Left lung (tissue), 10 donors: ENCODE measurements around the gene EPHA3. TPM values are rescaled to one million over a fixed set of nuclear protein-coding genes. Genes with fewer than 3 reads are reported as not detected.

ENCODE experiments used
- ATAC-seq: fragments of 200-7000 bp; cut with Tn5 transposase; one replicate; pipeline ENCODE4 v1.9.1; 2020; ENCODE audit warnings: moderate library complexity
- DNase-seq, 4 donors: peaks; one replicate each; pipeline ENCODE4 v3.0.0-alpha.2; 2013 to 2020
- H3K27ac ChIP-seq, 2 donors: fragments of 200-600 bp; sonication (generic) in 1 of 2; one replicate each; pipeline versions ENCODE4 v1.5.0 to v1.8.0; 2020 to 2021
- H3K27me3 ChIP-seq, 2 donors: fragments of 200-600 bp; sonication (generic) in 1 of 2; one replicate each; pipeline versions ENCODE4 v1.5.0 to v1.8.0; 2020 to 2021
- H3K36me3 ChIP-seq, 2 donors: fragments of 200-600 bp; sonication (generic) in 1 of 2; one replicate each; pipeline versions ENCODE4 v1.5.0 to v1.8.0; 2020 to 2021
- H3K4me1 ChIP-seq, 2 donors: fragments of 200-600 bp; one replicate each; pipeline ENCODE4 v1.8.0; 2021
- H3K4me3 ChIP-seq, 2 donors: fragments of 200-600 bp; sonication (generic) in 1 of 2; one replicate each; pipeline versions ENCODE4 v1.5.0 to v1.8.0; 2020 to 2021; ENCODE audit warnings: mild to moderate bottlenecking in 1 of 2
- H3K9me3 ChIP-seq, 2 donors: fragments of 200-600 bp; sonication (generic) in 1 of 2; one replicate each; pipeline versions ENCODE4 v1.5.0 to v1.8.0; 2020 to 2021
- intact Hi-C, 2 donors: fragments of 100-400 bp; cut with DNase I; formaldehyde crosslinking; loops; one replicate each; pipeline versions ENCODE4 v1.11.2 to v1.14.2; 2022
- polyA plus RNA-seq, 6 donors: library from polyadenylated mRNA; unstranded; fragments of 120-200 nt; gene quantifications; one replicate each; pipeline ENCODE4 v1.2.1, GENCODE V29; 2013; ENCODE audit not compliant: insufficient read length in 6 of 6
- total RNA-seq, 2 donors: library from RNA; stranded (reverse); fragmentation: NEBNext Ultra II Directional; extraction: Animal tissue kit (Norgen Biotek cat#: 25700); gene quantifications; one replicate each; pipeline ENCODE4 v1.2.1, GENCODE V29; 2021
- TF ChIP-seq, protein P1 (sequence below), 2 donors: fragments of 200-600 bp; sonication (generic) in 1 of 2; IDR thresholded peaks; one replicate each; pipeline versions ENCODE4 v1.5.0 to v1.8.0; 2021; ENCODE audit warnings: antibody characterized with exemption in 2 of 2
- donor health status: DM: no; HTN: yes; CAD: no.
- donor health status: DM: no; HTN: no; CAD: no.

Gene EPHA3
- total and polyA plus RNA-seq, 8 donors, result 1.9 to 13.9 (median 11.1) TPM

DNA sequence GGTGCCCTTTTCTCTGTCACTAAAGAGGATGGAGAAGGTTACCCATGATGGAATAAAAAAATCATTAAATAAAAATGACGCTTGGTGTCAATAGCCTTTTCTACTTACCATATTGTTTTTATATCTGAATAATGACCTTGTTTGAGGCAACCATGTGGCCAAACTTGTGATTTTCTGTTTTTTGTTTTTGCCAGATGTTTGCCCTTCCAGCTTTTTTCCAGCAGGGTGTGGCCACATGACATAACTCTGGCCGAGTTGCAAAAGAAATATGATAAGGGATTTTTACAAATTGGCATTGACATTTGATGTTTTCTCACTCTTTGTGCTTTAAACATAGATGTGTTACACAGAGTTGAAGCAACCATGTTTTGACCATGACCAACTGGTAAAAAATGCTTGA lies 39.7 kb upstream of the EPHA3 start:
- Histone ChIP-seq H3K4me3 (no peak overlapping the region), H3K27ac (no peak overlapping the region), H3K4me1 (no peaks in the 10 kb centered on the region), H3K27me3 (no peaks in the 10 kb centered on the region), H3K9me3 (no peaks in the 10 kb centered on the region), H3K36me3 (no peaks in the 10 kb centered on the region)
- ATAC-seq, result no peak
- TF ChIP-seq, protein P1, sequence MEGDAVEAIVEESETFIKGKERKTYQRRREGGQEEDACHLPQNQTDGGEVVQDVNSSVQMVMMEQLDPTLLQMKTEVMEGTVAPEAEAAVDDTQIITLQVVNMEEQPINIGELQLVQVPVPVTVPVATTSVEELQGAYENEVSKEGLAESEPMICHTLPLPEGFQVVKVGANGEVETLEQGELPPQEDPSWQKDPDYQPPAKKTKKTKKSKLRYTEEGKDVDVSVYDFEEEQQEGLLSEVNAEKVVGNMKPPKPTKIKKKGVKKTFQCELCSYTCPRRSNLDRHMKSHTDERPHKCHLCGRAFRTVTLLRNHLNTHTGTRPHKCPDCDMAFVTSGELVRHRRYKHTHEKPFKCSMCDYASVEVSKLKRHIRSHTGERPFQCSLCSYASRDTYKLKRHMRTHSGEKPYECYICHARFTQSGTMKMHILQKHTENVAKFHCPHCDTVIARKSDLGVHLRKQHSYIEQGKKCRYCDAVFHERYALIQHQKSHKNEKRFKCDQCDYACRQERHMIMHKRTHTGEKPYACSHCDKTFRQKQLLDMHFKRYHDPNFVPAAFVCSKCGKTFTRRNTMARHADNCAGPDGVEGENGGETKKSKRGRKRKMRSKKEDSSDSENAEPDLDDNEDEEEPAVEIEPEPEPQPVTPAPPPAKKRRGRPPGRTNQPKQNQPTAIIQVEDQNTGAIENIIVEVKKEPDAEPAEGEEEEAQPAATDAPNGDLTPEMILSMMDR (IDR thresholded peaks at IDR 0.05), result no peak
- DNase-seq, result no peak
- intact Hi-C loops, result no loop called here

DNA sequence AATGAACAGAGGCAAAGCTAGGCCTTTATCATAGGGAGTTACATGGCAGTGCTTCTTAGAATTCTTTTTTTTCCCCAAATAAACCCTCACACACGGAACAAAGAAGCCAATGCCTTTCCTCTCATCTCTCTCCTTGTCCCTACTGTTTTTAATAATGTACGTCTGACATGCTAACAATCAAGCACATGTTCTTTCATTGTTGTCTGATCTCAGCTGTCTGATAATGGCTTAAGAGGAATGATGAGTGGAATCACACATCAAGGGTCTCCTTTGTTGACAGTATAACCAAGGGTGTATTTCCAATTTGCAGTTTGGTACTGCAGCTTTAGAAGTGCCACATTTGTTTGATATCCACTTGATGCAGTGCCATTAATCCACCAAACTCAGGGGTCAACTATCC lies 34.8 kb upstream of the EPHA3 start:
- TF ChIP-seq, protein P1 (IDR thresholded peaks at IDR 0.05), result no peak
- no peak overlapping the region for H3K27ac ChIP-seq
- intact Hi-C loops, result no loop called here
- ATAC-seq (no peak), DNase-seq (no peak)
- H3K9me3 ChIP-seq, result peaks cover 0 to 2% of the 10 kb centered on the region in 2 donors
- no peak overlapping the region for H3K4me3 ChIP-seq
- no peaks in the 10 kb centered on the region for H3K4me1 ChIP-seq
- H3K27me3 ChIP-seq, result no peaks in the 10 kb centered on the region
- H3K36me3 ChIP-seq, result no peaks in the 10 kb centered on the region

DNA sequence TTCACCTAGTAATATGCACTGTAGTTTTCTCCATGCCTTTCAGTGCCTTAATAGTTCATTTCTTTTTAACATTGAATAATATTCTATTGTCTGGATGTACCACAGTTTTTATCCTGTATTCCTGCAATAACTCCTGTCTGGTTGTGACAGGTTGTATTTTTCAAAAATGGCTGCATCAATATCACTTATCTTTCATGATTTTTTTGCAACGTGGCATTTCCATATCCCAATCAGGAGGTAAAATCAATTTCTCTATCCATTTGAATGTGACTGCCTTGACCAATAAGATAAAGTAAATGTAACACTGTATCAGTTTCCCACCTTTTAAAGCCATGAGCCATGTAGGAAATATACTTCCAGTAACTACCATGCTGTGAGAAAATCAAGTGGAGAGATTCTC lies 27.5 kb upstream of the EPHA3 start:
- no peak overlapping the region for H3K27ac ChIP-seq
- no peak for ATAC-seq
- H3K4me3 ChIP-seq, result no peak overlapping the region
- TF ChIP-seq, protein P1 (IDR thresholded peaks at IDR 0.05), result no peak
- no peaks in the 10 kb centered on the region for H3K4me1 ChIP-seq
- no peaks in the 10 kb centered on the region for H3K36me3 ChIP-seq
- no peaks in the 10 kb centered on the region for H3K27me3 ChIP-seq
- intact Hi-C loops, result no loop called here
- H3K9me3 ChIP-seq, result peaks cover 0 to 2% of the 10 kb centered on the region in 2 donors
- DNase-seq, result no peak

DNA sequence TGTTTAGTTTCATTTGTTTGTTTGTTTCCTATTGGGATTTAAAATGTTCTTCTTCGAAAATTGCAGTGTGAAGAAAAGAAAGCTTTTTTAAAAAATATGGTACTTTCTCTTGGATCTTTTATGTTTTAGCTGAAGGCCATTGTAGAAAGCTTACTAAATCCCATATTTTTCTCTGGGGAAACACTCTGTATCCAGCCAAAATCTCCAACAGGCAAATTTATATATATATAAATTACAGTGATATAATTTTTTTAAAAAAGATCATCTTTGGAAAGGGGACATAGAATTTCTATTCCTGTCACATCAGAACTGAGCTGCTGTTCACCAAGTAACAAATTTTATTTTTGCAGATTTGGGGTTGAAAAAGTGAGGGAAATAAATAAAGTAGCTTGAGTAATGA lies 19.6 kb upstream of the EPHA3 start:
- DNase-seq (no peak), ATAC-seq (no peak)
- Histone ChIP-seq H3K27me3 (no peaks in the 10 kb centered on the region), H3K36me3 (no peaks in the 10 kb centered on the region), H3K9me3 (no peaks in the 10 kb centered on the region), H3K4me3 (no peak overlapping the region), H3K4me1 (no peaks in the 10 kb centered on the region), H3K27ac (no peak overlapping the region)
- intact Hi-C loops, result no loop called here
- TF ChIP-seq, protein P1 (IDR thresholded peaks at IDR 0.05), result no peak

DNA sequence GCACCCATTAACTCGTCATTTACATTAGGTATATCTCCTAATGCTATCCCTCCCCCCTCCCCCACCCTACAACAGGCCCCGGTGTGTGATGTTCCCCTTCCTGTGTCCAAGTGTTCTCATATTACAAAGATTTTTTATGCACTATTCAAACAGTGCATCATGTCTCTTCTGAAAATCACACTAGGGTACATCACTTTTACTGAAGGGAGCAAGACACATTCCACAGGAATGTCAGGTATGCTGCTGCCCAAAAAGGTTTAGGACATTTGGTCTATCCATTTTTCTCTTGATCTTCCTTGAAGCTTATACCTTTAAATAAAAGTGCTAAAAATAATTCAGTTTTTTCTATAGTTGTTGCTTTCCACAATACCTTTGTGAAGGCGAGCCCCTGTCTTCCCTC lies 9.2 kb upstream of the EPHA3 start:
- TF ChIP-seq, protein P1 (IDR thresholded peaks at IDR 0.05), result no peak
- Histone ChIP-seq H3K27me3 (no peaks in the 10 kb centered on the region), H3K27ac (no peak overlapping the region), H3K36me3 (no peaks in the 10 kb centered on the region), H3K4me1 (no peaks in the 10 kb centered on the region), H3K9me3 (no peaks in the 10 kb centered on the region), H3K4me3 (no peak overlapping the region)
- ATAC-seq (no peak), DNase-seq (no peak)
- intact Hi-C loops, result no loop called here
